OCI-LY7 (cell line): ENCODE measurements around the gene UFD1. TPM values are rescaled to one million over a fixed set of nuclear protein-coding genes. Genes with fewer than 3 reads are reported as not detected.

Experiments
- BruUV-seq: library from RNA; stranded (reverse); fragments of 400-500 nt; replicated peaks from 2 replicates; lab custom pipeline; 2021; lab: Mats Ljungman, UMichigan
- CTCF ChIA-PET: fragments of 300-600 bp; sonication (Branson Sonifier 250); formaldehyde crosslinking; loops from one replicate; lab custom pipeline; 2022; ENCODE audit warnings: antibody characterized with exemption; ENCODE audit not compliant: unreplicated experiment; lab: Charles Lee
- POLR2A ChIA-PET: fragments of 300-600 bp; sonication (Branson Sonifier 250); formaldehyde crosslinking; loops from one replicate; lab custom pipeline; 2022; ENCODE audit warnings: antibody characterized with exemption; lab: Charles Lee
- DNase-seq: peaks from one replicate; pipeline ENCODE4 v3.0.0-alpha.2; 2015; ENCODE audit warnings: low spot score
- H2AFZ ChIP-seq: fragments of 200-600 bp; sonication (generic), shearing (Covaris generic); 2 replicates; pipeline ENCODE4 v1.6.1; 2014; ENCODE audit warnings: mild to moderate bottlenecking, antibody characterized with exemption, low read length, moderate library complexity
- H3K27ac ChIP-seq: fragments of 200-600 bp; sonication (generic); 2 replicates; pipeline ENCODE4 v1.5.1; 2014; ENCODE audit warnings: mixed run types, low read depth, mild to moderate bottlenecking, moderate library complexity, low read length, inconsistent platforms; ENCODE audit not compliant: poor library complexity, severe bottlenecking
- H3K36me3 ChIP-seq: fragments of 200-600 bp; sonication (generic); 2 replicates; pipeline ENCODE4 v1.6.1; 2014; ENCODE audit warnings: mild to moderate bottlenecking, antibody characterized with exemption, low read length, moderate library complexity, mixed read lengths; ENCODE audit not compliant: insufficient read depth
- H3K4me1 ChIP-seq: fragments of 200-600 bp; sonication (generic); 2 replicates; pipeline ENCODE4 v1.5.1; 2014; ENCODE audit warnings: mild to moderate bottlenecking, low read length; ENCODE audit not compliant: insufficient read depth, poor library complexity, severe bottlenecking
- H3K4me2 ChIP-seq: fragments of 200-600 bp; sonication (generic); 2 replicates; pipeline ENCODE4 v1.6.1; 2014; ENCODE audit warnings: mild to moderate bottlenecking, low read length
- H3K4me3 ChIP-seq: fragments of 200-600 bp; sonication (generic); 2 replicates; pipeline ENCODE4 v1.5.1; 2014; ENCODE audit warnings: mild to moderate bottlenecking, low read depth, low read length; ENCODE audit not compliant: poor library complexity, severe bottlenecking
- H3K79me2 ChIP-seq: fragments of 200-600 bp; sonication (generic); 2 replicates; pipeline ENCODE4 v1.6.1; 2016; ENCODE audit warnings: low read depth, mild to moderate bottlenecking, low read length, moderate library complexity, mixed read lengths; ENCODE audit not compliant: insufficient read depth
- H3K9me2 ChIP-seq: fragments of 200-600 bp; sonication (generic); 2 replicates; pipeline ENCODE4 v1.6.1; 2016; ENCODE audit warnings: mild to moderate bottlenecking, low read length, mixed read lengths; ENCODE audit not compliant: insufficient read depth
- H3K9me3 ChIP-seq: fragments of 200-600 bp; sonication (generic); 2 replicates; pipeline ENCODE4 v1.6.1; 2014; ENCODE audit warnings: mild to moderate bottlenecking, mixed run types, low read length, mixed read lengths
- H4K20me1 ChIP-seq: fragments of 200-600 bp; sonication (generic); 2 replicates; pipeline ENCODE4 v1.6.1; 2014; ENCODE audit warnings: mild to moderate bottlenecking, antibody characterized with exemption, low read length, moderate library complexity, mixed read lengths; ENCODE audit not compliant: insufficient read depth
- CTCF ChIP-seq: fragments of 200-600 bp; sonication (generic); conservative IDR thresholded peaks from 2 replicates; pipeline ENCODE4 v1.5.1; 2014; ENCODE audit warnings: mild to moderate bottlenecking, antibody characterized with exemption, low read length, moderate library complexity, mixed read lengths
- EZH2phosphoT487 ChIP-seq: fragments of 200-600 bp; sonication (generic); IDR thresholded peaks from 2 replicates; pipeline ENCODE4 v1.6.1; 2018; ENCODE audit warnings: low read depth, borderline replicate concordance, mild to moderate bottlenecking, mixed run types, antibody characterized with exemption, low read length, moderate library complexity, mixed read lengths
- intact Hi-C: fragments of 100-400 bp; cut with micrococcal nuclease; formaldehyde crosslinking; loops from one replicate; pipeline ENCODE4 v1.10.0; 2022; ENCODE audit not compliant: unreplicated experiment
- total RNA-seq, 2 experiments: library from RNA; depleted of rRNA in 1 of 2; stranded (reverse); fragments of >200 nt in 1 of 2; shearing (Covaris generic) in 1 of 2; gene quantifications; 2 replicates each; pipeline ENCODE4 v1.2.3, GENCODE V29; 2014 to 2022

Gene UFD1
- total RNA-seq, 2 experiments from 2014 or later = 60.1 to 70.8 TPM

- Histone ChIP-seq H3K79me2 (peaks cover 100% of the 10 kb centered on the region), H3K9me2 (no peaks in the 10 kb centered on the region), H3K4me3 (peak overlapping the region; percentile 43), H4K20me1 (peaks cover 38% of the 10 kb centered on the region), H2AFZ (no peak overlapping the region), H3K4me1 (peaks cover 61% of the 10 kb centered on the region), H3K9me3 (peaks cover 6% of the 10 kb centered on the region; the same call in 1 of the 2 replicates), H3K27ac (peak overlapping the region; percentile 96), H3K4me2 (peak overlapping the region; percentile 78), H3K36me3 (peaks cover 40% of the 10 kb centered on the region)
- no peak for TF ChIP-seq EZH2phosphoT487
- TF ChIP-seq CTCF = no peak
- intact Hi-C loops = loop anchor here (1.0 kb wide), 1 partner anchor 13 kb away; the partner anchor contains the start of gene MRPL40
- CTCF ChIA-PET = interaction anchor here (0.5 kb wide), 1 partner anchor 15 kb away, joined by 3 read pairs; no protein-coding TSS in a partner anchor
- DNase-seq = peak; percentile 89
- POLR2A ChIA-PET = interaction anchor here (0.6 to 1.0 kb wide), 3 partner anchors 8 to 200 kb away, joined by 3 read pairs; no protein-coding TSS in a partner anchor
- BruUV-seq = TSS peak; percentile 10
These were observed 59.4 kb downstream of the UFD1 start for GRCh38 chr22:19419464-19420178.

- ChIA-PET POLR2A (interaction anchor here (0.7 kb wide), 1 partner anchor 9 kb away, joined by 3 read pairs; no protein-coding TSS in a partner anchor), CTCF (interaction anchor here (0.5 kb wide), 1 partner anchor 14 kb away, joined by 3 read pairs; no protein-coding TSS in a partner anchor)
- H3K9me2 ChIP-seq = no peaks in the 10 kb centered on the region
- peaks cover 100% of the 10 kb centered on the region for H3K79me2 ChIP-seq
- TF ChIP-seq CTCF (no peak), EZH2phosphoT487 (no peak)
- BruUV-seq = no TSS peak
- H3K4me3 ChIP-seq = peak overlapping the region; percentile 43
- peaks cover 37% of the 10 kb centered on the region for H3K36me3 ChIP-seq
- H3K9me3 ChIP-seq = peaks cover 6% of the 10 kb centered on the region; the same call in 1 of the 2 replicates
- peak; percentile 89 for DNase-seq
- H3K27ac ChIP-seq = peak overlapping the region; percentile 96
- peaks cover 40% of the 10 kb centered on the region for H4K20me1 ChIP-seq
- no peak overlapping the region for H2AFZ ChIP-seq
- H3K4me2 ChIP-seq = peak overlapping the region; percentile 78
- peaks cover 55% of the 10 kb centered on the region for H3K4me1 ChIP-seq
- intact Hi-C loops = loop anchor here (1.0 kb wide), 1 partner anchor 13 kb away; the partner anchor contains the start of gene MRPL40
These were observed 59.9 kb downstream of the UFD1 start for GRCh38 chr22:19419086-19419463.

GRCh38 chr22:19412923-19413322 is 66.1 kb downstream of the UFD1 start:
- ChIA-PET POLR2A (interaction anchor here (0.6 kb wide), 1 partner anchor 21 kb away, joined by 3 read pairs; no protein-coding TSS in a partner anchor), CTCF (no interaction called here)
- DNase-seq = no peak
- H3K4me2 ChIP-seq = no peak overlapping the region
- BruUV-seq = no TSS peak
- no peak overlapping the region for H3K4me3 ChIP-seq
- intact Hi-C loops = no loop called here
- H2AFZ ChIP-seq = no peak overlapping the region
- H3K9me2 ChIP-seq = no peaks in the 10 kb centered on the region
- peaks cover 79% of the 10 kb centered on the region for H3K79me2 ChIP-seq
- H3K9me3 ChIP-seq = peaks cover 4% of the 10 kb centered on the region; the same call in 1 of the 2 replicates
- H4K20me1 ChIP-seq = peaks cover 35% of the 10 kb centered on the region
- no peak overlapping the region for H3K27ac ChIP-seq
- TF ChIP-seq EZH2phosphoT487 = no peak
- no peaks in the 10 kb centered on the region for H3K4me1 ChIP-seq
- H3K36me3 ChIP-seq = peaks cover 75% of the 10 kb centered on the region
